Immature natural killer cell (primary cell): ENCODE data around the gene RDH16. TPM values are rescaled to one million over a fixed set of nuclear protein-coding genes. Genes with fewer than 3 reads are reported as not detected.
"Not testable (repeated sequence)": the region's sequence is repeated elsewhere in the genome, so short reads cannot be mapped to it uniquely, and the experiment has no call there.

ENCODE experiments used
- DNase-seq, 3 donors: peaks; one replicate each; pipeline ENCODE4 v3.0.0; 2022; ENCODE audit warnings: mixed read lengths in 1 of 3
- H3K27ac Mint-ChIP-seq, 6 donors: one replicate each; pipeline ENCODE4 v1.8.0; 2020; ENCODE audit warnings: mixed read lengths in 6 of 6, mild to moderate bottlenecking in 5 of 6, inconsistent platforms in 4 of 6, moderate library complexity in 3 of 6
- H3K27me3 Mint-ChIP-seq, 3 donors: one replicate each; pipeline ENCODE4 v1.8.0; 2020 to 2021; ENCODE audit warnings: low read depth in 3 of 3, mild to moderate bottlenecking in 3 of 3, mixed read lengths in 3 of 3, moderate library complexity in 3 of 3, inconsistent platforms in 1 of 3
- H3K36me3 Mint-ChIP-seq, 3 donors: one replicate each; pipeline ENCODE4 v1.8.0; 2020; ENCODE audit warnings: mixed read lengths in 3 of 3, inconsistent platforms in 2 of 3, mild to moderate bottlenecking in 2 of 3
- H3K4me1 Mint-ChIP-seq, 2 donors: one replicate each; pipeline ENCODE4 v1.8.0; 2020; ENCODE audit warnings: inconsistent platforms in 2 of 2, mild to moderate bottlenecking in 2 of 2, mixed read lengths in 2 of 2, moderate library complexity in 1 of 2
- H3K4me3 Mint-ChIP-seq, 5 donors: one replicate each; pipeline ENCODE4 v1.8.0; 2020; ENCODE audit warnings: mild to moderate bottlenecking in 5 of 5, mixed read lengths in 5 of 5, inconsistent platforms in 3 of 5, moderate library complexity in 3 of 5
- H3K9me3 Mint-ChIP-seq, 6 donors: one replicate each; pipeline ENCODE4 v1.8.0; 2020; ENCODE audit warnings: mild to moderate bottlenecking in 6 of 6, mixed read lengths in 6 of 6, inconsistent platforms in 4 of 6, moderate library complexity in 3 of 6
- polyA plus RNA-seq, 3 donors: library from polyadenylated mRNA; unstranded; fragments of 300-500 nt; fragmentation: Illumina TruSeq; gene quantifications; one replicate each; pipeline ENCODE4 v1.2.3, GENCODE V29; 2021

The RDH16 gene
- polyA plus RNA-seq, 3 donors from 2014 or later, result 0.14 to 1.9 (median 0.18) TPM

DNA sequence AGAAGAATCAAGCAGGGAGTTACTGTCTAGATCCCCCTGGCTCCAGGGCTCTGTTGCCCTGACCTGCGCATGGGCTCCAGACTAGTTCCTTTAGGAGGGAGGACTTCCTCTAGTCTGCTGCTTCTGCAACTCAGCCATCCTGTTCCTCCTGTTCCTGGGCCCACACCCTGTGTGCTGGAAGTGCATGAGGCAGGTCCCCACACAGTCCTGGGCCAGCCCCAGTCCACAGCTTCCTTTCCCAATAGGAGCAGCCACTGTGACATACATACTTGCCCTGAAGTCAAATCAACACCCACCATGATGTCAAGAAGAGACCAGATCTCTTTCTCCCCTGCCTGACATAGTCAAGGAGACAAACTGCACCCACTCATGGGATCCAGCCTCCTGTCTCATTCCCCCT, 24.5 kb downstream of the RDH16 start:
- Mint-ChIP-seq H3K36me3 (no peaks in the 10 kb centered on the region), H3K4me3 (no peak overlapping the region), H3K27ac (no peak overlapping the region), H3K4me1 (no peaks in the 10 kb centered on the region), H3K27me3 (peaks cover 0 to 3% (median 0%) of the 10 kb centered on the region in 3 donors), H3K9me3 (peaks cover 0 to 1% (median 0%) of the 10 kb centered on the region in 6 donors)
- no peak for DNase-seq

DNA sequence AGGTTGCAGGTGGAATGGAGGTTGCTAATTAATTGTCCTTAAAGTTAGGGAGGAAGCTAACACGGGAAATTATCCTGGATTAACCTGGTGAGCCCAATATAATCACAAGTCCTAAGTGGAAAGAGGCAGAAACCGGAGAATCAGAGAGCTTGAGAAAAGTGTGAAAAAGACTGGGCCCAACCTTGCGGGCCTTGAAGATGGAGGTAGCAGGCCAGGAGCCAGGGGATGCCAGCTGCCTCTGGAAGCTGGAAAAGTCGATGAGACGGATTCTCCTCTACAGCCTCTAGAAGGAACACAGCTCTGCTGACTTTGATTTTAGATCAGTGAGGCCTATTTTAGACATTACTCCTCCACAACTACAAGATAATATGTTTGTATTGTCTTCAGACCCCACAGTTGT, 25.3 kb downstream of the RDH16 start:
- no peak for DNase-seq
- peaks cover 0 to 3% (median 1%) of the 10 kb centered on the region in 3 donors for H3K27me3 Mint-ChIP-seq
- no peaks in the 10 kb centered on the region for H3K4me1 Mint-ChIP-seq
- H3K36me3 Mint-ChIP-seq, result no peaks in the 10 kb centered on the region
- peak overlapping the region in 1 of 6 donors; percentile 41 for H3K27ac Mint-ChIP-seq
- no peak overlapping the region for H3K4me3 Mint-ChIP-seq
- H3K9me3 Mint-ChIP-seq, result peaks cover 0 to 1% (median 0%) of the 10 kb centered on the region in 6 donors

DNA sequence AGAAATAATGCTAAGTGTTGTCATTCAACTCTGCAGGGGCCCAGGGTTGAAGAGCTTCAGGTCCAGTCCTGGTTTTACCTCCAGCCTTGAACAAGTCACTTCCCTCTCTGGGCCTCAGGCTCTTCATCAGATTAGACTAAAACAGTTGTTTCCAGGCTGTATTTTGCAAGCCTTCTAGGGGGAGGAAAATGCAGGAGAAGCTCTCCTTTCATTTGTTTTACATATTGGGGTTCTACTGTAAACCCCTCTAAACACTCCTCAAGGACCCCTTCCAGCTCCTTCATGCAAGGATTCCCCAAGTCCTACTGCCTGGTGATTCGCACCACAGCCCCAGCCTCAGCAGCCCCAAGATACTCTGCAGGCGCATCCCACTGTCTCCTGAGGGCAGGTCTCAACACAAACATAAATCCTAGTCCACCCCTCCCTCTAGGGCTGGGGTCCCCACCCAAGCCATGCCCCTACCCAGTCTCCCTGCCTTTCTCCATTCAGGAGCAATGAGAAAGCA, 25.9 kb downstream of the RDH16 start:
- Mint-ChIP-seq H3K4me1 (no peaks in the 10 kb centered on the region), H3K4me3 (no peak overlapping the region), H3K36me3 (no peaks in the 10 kb centered on the region), H3K9me3 (peaks cover 0 to 1% (median 0%) of the 10 kb centered on the region in 6 donors), H3K27me3 (peaks cover 0 to 3% (median 1%) of the 10 kb centered on the region in 3 donors), H3K27ac (no peak overlapping the region)
- DNase-seq, result no peak

DNA sequence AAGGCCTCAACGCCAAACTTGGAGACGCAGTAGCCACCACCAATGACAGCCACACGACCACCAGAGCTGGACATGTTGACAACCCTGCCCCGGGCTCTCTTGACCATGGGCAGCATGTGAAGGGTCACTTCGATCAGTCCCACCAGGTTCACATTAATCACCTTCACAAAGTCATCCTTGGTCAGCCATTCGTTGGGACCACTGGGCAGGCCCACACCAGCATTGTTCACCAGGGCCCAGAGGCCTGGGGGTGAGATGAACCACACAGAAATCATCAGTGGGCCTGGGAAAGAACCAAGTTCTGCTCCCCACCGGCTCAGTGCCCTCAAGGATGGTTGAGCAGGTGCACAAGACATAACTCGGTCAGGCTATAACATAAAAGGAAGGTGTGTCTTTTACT, 27.2 kb downstream of the RDH16 start:
- H3K36me3 Mint-ChIP-seq, result no peaks in the 10 kb centered on the region
- peaks cover 0 to 2% (median 1%) of the 10 kb centered on the region in 3 donors for H3K27me3 Mint-ChIP-seq
- no peaks in the 10 kb centered on the region for H3K4me1 Mint-ChIP-seq
- no peak overlapping the region for H3K4me3 Mint-ChIP-seq
- no peak for DNase-seq
- peaks cover 0 to 1% (median 0%) of the 10 kb centered on the region in 6 donors for H3K9me3 Mint-ChIP-seq
- H3K27ac Mint-ChIP-seq, result no peak overlapping the region

DNA sequence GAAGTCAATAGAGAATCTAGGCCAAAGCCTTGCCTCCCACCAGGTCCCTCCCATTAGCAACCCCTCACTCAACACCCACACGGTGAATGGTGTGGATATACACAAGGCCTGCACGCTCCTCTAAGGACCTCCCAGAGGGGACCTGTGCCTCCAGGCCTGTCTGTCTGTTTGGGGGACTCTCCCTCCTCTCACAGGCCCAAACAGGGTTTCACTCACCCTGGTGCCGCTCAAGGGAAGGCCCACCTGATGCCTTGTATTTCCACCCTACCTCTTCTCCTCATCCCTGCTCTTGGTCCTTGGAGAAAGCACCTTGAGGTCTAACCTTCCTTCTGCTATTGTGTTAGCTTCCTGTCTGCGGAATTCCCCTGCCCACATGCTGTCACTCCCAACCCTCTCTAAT, 27.6 kb downstream of the RDH16 start:
- H3K9me3 Mint-ChIP-seq, result peaks cover 0 to 1% (median 0%) of the 10 kb centered on the region in 6 donors
- no peaks in the 10 kb centered on the region for H3K4me1 Mint-ChIP-seq
- H3K36me3 Mint-ChIP-seq, result no peaks in the 10 kb centered on the region
- H3K27me3 Mint-ChIP-seq, result peaks cover 0 to 2% (median 1%) of the 10 kb centered on the region in 3 donors
- DNase-seq, result no peak
- H3K4me3 Mint-ChIP-seq, result no peak overlapping the region
- H3K27ac Mint-ChIP-seq, result no peak overlapping the region

DNA sequence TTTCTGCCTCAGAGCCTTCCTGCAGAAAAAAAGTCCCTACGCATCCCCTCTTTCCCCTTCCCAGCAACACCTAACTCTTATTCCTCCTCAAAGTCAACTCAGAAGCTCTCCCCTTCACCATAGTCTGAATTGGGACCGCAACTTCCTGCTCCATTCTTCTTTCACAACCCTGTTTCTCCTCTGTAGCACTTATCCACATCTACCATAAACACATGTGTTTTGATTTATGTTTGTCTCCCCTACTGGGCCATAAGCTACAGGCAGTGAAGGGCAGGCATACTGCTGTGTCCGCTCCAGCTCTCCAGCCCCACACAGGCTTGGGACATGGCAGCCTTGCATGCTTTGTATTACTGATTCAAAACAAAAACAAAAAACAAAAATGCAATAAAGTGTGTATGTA, 29.1 kb downstream of the RDH16 start:
- Mint-ChIP-seq H3K36me3 (no peaks in the 10 kb centered on the region), H3K27ac (no peak overlapping the region), H3K9me3 (peaks cover 0 to 1% (median 0%) of the 10 kb centered on the region in 6 donors), H3K4me1 (no peaks in the 10 kb centered on the region), H3K27me3 (peaks cover 0 to 3% (median 2%) of the 10 kb centered on the region in 3 donors), H3K4me3 (no peak overlapping the region)
- no peak for DNase-seq

DNA sequence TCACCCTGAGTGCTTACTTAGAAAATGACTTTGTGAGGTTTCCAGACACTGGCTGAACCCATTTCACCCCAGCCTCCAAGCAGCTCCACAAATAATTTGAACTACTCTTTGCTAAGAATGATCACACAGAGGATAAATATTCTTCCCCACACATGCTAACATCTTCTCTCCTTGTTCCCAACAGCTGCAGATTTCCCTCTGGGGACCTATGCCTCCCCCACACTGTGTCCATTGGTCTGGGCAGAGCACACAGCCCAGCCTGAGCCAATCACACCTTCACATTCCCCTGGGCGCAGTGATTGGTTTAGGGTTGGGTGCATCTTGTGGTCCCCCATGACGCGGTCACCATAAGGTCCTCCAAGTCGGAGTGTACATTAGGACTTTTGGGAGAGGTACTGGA, 30.1 kb downstream of the RDH16 start:
- H3K36me3 Mint-ChIP-seq, result no peaks in the 10 kb centered on the region
- no peaks in the 10 kb centered on the region for H3K4me1 Mint-ChIP-seq
- H3K4me3 Mint-ChIP-seq, result no peak overlapping the region
- H3K27me3 Mint-ChIP-seq, result peaks cover 0 to 3% (median 2%) of the 10 kb centered on the region in 3 donors
- peaks cover 0 to 1% (median 0%) of the 10 kb centered on the region in 6 donors for H3K9me3 Mint-ChIP-seq
- no peak overlapping the region for H3K27ac Mint-ChIP-seq
- DNase-seq, result no peak

DNA sequence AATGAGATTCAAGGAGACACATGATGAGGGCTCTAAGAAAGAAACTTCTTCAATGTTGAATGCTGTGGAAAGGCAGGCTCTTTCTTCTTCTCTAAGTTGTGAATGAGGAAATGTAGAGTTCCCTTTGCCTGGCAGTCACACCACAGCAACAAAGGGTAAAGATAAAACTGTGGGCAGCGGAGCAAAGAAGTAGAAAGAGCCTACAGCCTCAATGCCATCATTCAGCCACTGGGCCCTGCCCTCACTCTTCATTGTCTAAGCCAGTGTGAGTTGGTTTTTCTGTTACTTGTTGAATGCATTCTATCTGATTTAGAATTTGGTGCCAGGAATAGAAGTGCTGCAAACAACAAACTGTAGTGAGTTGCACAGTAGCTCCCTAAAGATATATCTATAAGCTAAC, 35.4 kb downstream of the RDH16 start:
- H3K4me3 Mint-ChIP-seq, result no peak overlapping the region
- peaks cover 0 to 4% (median 0%) of the 10 kb centered on the region in 3 donors for H3K36me3 Mint-ChIP-seq
- no peak overlapping the region for H3K27ac Mint-ChIP-seq
- peaks cover 0 to 6% (median 4%) of the 10 kb centered on the region in 3 donors for H3K27me3 Mint-ChIP-seq
- H3K4me1 Mint-ChIP-seq, result no peaks in the 10 kb centered on the region
- DNase-seq, result no peak
- H3K9me3 Mint-ChIP-seq, result peaks cover 0 to 9% (median under 1%) of the 10 kb centered on the region in 6 donors

DNA sequence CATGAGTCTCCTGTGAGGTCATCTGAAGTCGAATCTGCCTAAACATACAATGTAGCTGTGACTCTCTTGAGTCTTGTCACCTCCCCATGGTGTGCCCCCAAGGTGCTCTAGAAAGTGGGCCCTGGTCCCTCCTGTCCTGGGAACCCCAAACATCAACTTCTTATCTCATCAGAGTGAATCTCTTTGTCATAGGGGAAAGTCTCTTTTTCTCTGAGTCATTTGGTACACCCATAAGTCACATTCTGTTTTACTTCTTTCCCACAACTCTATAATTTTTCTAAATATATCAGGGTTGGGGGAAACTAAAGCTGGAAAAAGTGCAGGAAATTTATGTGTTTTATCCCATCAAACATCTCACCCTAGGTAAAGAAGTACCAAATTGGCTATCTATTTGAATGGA, 36.1 kb downstream of the RDH16 start:
- Mint-ChIP-seq H3K27me3 (peaks cover 0 to 11% (median 5%) of the 10 kb centered on the region in 3 donors), H3K4me3 (no peak overlapping the region), H3K4me1 (no peaks in the 10 kb centered on the region), H3K9me3 (peaks cover 0 to 9% (median under 1%) of the 10 kb centered on the region in 6 donors), H3K27ac (no peak overlapping the region), H3K36me3 (peaks cover 0 to 4% (median 0%) of the 10 kb centered on the region in 3 donors)
- no peak for DNase-seq

DNA sequence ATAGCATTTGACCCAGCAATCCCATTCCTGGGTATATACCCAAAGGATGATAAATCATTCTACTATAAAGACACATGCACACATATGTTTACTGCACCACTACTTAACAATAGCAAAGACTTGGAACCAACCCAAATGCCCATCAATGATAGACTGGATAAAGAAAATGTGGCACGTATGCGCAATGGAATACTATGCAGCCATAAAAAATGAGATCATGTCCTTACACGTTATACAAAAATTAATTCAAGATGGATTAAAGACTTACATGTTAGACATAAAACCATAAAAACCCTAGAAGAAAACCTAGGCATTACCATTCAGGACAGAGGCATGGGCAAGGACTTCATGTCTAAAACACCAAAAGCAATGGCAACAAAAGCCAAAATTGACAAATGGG, 39.3 kb downstream of the RDH16 start:
- H3K9me3 Mint-ChIP-seq, H3K4me3 Mint-ChIP-seq, H3K36me3 Mint-ChIP-seq, H3K4me1 Mint-ChIP-seq, H3K27ac Mint-ChIP-seq, DNase-seq: not testable (repeated sequence)
- H3K27me3 Mint-ChIP-seq, result peaks cover 0 to 14% (median 3%) of the 10 kb centered on the region in 3 donors

DNA sequence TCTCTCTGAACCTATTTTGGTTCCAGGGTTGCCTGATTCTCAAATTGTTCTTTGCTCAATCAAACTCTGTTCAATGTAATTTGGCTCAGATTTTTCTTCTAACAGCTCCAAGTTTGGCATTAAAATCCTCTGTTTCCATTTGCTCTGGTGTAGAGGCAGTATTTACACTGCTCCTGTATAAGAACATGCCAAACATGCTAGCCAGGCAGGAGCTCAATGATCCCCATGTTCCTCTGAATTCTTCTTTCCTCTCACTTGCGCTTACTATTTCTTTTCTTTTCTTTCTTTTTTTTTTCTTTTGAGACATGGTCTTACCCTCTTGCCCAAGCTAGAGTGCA, 40.4 kb downstream of the RDH16 start:
- H3K4me3 Mint-ChIP-seq, result no peak overlapping the region
- H3K4me1 Mint-ChIP-seq, result no peaks in the 10 kb centered on the region
- peaks cover 0 to 9% (median under 1%) of the 10 kb centered on the region in 6 donors for H3K9me3 Mint-ChIP-seq
- no peak for DNase-seq
- peaks cover 0 to 14% (median 3%) of the 10 kb centered on the region in 3 donors for H3K27me3 Mint-ChIP-seq
- H3K27ac Mint-ChIP-seq, result no peak overlapping the region
- peaks cover 0 to 4% (median 0%) of the 10 kb centered on the region in 3 donors for H3K36me3 Mint-ChIP-seq

DNA sequence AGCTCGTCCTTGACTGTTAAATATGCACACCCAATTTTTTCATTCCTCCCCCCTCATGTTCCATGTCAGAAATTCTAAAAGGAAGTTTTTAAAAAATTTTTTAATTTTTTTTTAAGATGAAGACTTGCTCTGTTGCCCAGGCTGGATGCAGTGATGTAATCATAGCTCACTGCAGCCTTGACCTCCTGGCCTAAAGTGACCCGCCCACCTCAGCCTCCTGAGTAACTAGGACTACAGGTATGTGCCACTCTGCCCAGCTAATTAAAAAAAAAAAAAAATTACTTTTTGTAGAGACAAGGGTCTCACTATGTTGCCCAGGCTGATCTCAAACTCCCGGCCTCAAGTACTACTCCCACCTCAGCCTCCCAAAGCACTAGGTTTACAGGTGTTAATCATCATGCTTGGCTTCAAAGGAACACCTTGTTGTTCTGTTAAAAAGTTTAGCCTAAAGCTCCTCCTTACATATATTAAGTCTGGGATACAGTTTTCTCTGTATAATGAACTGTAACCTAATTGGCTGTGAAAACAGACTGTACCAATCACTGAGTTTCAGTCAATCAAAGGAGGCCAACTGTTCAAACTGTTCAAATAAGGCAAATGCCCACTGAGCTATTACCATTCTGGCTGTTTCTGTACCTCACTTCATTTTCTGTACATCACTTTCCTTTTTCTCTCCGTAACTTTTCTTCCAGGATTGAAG, 41.0 kb downstream of the RDH16 start:
- Mint-ChIP-seq H3K36me3 (peaks cover 0 to 3% (median 0%) of the 10 kb centered on the region in 3 donors), H3K9me3 (peaks cover 0 to 9% (median under 1%) of the 10 kb centered on the region in 6 donors), H3K4me3 (no peak overlapping the region), H3K27ac (no peak overlapping the region), H3K4me1 (no peaks in the 10 kb centered on the region), H3K27me3 (peaks cover 0 to 15% (median 3%) of the 10 kb centered on the region in 3 donors)
- DNase-seq, result no peak

DNA sequence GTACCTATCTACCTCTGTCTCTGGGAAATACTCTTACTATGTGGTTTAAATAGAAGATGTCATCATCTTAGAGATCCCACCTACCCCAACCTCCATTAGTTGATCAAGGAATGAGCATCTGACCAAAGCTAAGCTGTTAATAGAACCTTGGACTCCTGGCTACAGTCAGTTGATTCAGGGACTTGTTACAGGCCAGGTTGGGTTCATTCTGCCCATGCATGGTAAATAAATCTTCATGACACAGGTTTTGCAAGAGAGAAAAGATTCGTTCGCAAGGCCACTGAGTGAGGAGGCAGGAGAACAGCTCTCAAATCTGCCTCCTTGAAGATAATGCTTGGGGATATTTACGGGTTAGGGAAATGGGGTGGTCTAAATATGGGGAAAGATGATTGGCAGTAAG, 42.7 kb downstream of the RDH16 start:
- no peaks in the 10 kb centered on the region for H3K4me1 Mint-ChIP-seq

DNA sequence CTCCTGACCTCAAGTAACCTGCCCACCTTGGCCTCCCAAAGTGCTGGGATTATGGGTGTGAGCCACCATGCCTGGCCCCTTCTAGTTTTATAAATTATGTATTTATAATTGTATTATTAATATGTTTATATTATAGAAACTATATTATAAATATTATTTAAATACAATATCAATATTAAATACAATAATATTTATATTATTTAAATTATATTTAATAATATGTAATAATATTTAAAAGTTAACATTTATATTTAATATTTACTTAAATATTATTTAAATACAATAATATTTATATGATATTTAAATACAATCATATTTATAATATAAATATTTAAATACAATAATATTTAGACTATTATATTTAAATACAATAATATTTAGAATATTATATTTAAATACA, 43.2 kb downstream of the RDH16 start:
- Mint-ChIP-seq H3K4me3 (no peak overlapping the region), H3K27me3 (peaks cover 0 to 16% (median 3%) of the 10 kb centered on the region in 3 donors), H3K27ac (no peak overlapping the region), H3K4me1 (no peaks in the 10 kb centered on the region), H3K36me3 (peaks cover 0 to 4% (median 0%) of the 10 kb centered on the region in 3 donors), H3K9me3 (peaks cover 0 to 7% (median under 1%) of the 10 kb centered on the region in 6 donors)
- no peak for DNase-seq

More for the DNA sequence above, 42.7 kb downstream of the RDH16 start:
- Mint-ChIP-seq H3K27me3 (peaks cover 0 to 14% (median 3%) of the 10 kb centered on the region in 3 donors), H3K9me3 (peaks cover 0 to 4% (median under 1%) of the 10 kb centered on the region in 6 donors), H3K4me3 (no peak overlapping the region), H3K36me3 (peaks cover 0 to 2% (median 0%) of the 10 kb centered on the region in 3 donors), H3K27ac (no peak overlapping the region)
- DNase-seq, result no peak
